Adipose tissue (tissue), 3 donors: ENCODE results near the gene PTPRD. TPM values are rescaled to one million over a fixed set of nuclear protein-coding genes. Genes with fewer than 3 reads are reported as not detected.

Experiments used
- H3K27ac ChIP-seq: one replicate; pipeline ENCODE4 v1.5.1; 2013; ENCODE audit warnings: low read depth, low read length
- WGBS, 3 donors: extraction: QIAGEN DNeasy Blood & Tissue Kit; methylation state at CpG; one replicate each; pipeline ENCODE4 v1.1.7; 2013; 5-methylcytosine and 5-hydroxymethylcytosine counted together
- polyA plus RNA-seq, 3 donors: library from polyadenylated mRNA; stranded (reverse); fragments of 200-250 nt; gene quantifications; one replicate each; pipeline ENCODE4 v1.2.3, GENCODE V29; 2013
- donor health status: healthy with polysubstance abuse.
- donor health status: Bipolar disorder and iron deficiency.
- donor health status: healthy.

PTPRD gene
- polyA plus RNA-seq, 3 donors, result 1.4 to 3.9 (median 2.1) TPM

GRCh38 chr9:8874482-8874881 is 1738.3 kb downstream of the PTPRD start:
- H3K27ac ChIP-seq, result no peak overlapping the region
- WGBS, 3 donors, result 70 to 85% (median 80%) methylated on average over 1 of the region's 1 CpG

- 47 to 68% (median 54%) methylated on average over 3 of the region's 3 CpGs for WGBS, 3 donors
- H3K27ac ChIP-seq, result no peak overlapping the region
Observed at GRCh38 chr9:8872802-8873201, 1740.0 kb downstream of the PTPRD start.

GRCh38 chr9:8871796-8872445 is 1740.9 kb downstream of the PTPRD start:
- H3K27ac ChIP-seq, result no peak overlapping the region
- WGBS, 3 donors, result 74 to 81% (median 78%) methylated on average over 3 of the region's 3 CpGs

GRCh38 chr9:8871396-8871795 is 1741.4 kb downstream of the PTPRD start:
- H3K27ac ChIP-seq, result no peak overlapping the region
- WGBS, 3 donors, result 59 to 74% (median 70%) methylated on average over 1 of the region's 1 CpG

GRCh38 chr9:8869812-8870211 is 1743.0 kb downstream of the PTPRD start:
- WGBS, 3 donors, result 83 to 88% (median 87%) methylated on average over 3 of the region's 3 CpGs
- H3K27ac ChIP-seq, result no peak overlapping the region

- no peak overlapping the region for H3K27ac ChIP-seq
- 73 to 92% (median 85%) methylated on average over 1 of the region's 1 CpG for WGBS, 3 donors
Observed at GRCh38 chr9:8868632-8869031, 1744.2 kb downstream of the PTPRD start.

- WGBS, 3 donors, result 89 to 98% (median 93%) methylated on average over 1 of the region's 1 CpG
- no peak overlapping the region for H3K27ac ChIP-seq
Observed at GRCh38 chr9:8867148-8867547, 1745.7 kb downstream of the PTPRD start.

DNA sequence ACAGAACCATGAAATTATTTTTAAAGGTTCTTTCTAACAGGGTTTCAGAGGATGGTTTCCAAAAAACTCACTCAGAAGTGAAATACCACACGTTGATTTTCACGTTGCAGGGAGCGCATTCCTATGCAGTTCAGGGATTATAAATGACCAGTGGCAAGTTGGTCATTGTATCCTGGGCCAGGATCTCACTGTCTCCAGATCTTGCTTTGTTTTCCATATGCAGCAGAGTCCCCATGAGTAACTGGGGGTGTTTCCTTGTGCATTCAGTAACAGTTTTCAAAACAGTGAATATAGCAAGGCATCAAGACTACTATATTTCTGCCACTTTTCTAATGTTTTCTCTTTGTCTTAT is 1748.3 kb downstream of the PTPRD start:
- 47 to 57% (median 49%) methylated on average over 3 of the region's 3 CpGs for WGBS, 3 donors
- no peak overlapping the region for H3K27ac ChIP-seq

DNA sequence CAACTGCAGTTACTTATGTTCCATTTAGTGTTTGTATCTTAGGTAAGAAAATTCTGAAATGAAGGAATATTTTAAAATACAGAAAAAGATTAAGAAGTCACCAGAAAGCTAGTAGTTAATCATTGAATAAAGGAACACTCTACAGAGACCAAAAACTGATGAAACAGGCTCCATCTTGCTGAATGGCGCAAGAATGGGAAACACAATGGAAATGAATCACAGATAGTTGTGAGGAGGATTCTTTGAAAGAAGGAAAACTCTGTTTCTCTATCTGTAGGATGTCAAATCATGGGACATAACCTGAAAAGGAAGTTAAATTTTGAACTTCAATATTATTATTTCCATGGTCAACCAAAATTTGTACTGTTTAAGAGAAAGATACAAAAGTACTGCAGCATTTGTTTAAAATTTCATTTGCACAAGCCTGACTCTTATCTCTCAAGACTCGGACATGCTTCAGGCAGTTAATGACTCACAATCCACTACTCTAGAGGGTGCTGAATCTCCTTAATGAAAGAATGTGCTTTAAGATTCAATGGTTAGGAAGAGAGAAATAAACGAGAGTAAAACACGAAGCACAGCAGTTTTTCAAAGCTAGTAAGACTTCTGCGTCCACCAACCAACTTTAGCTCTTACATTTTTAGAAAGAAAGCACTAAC is 1748.8 kb downstream of the PTPRD start:
- H3K27ac ChIP-seq, result no peak overlapping the region
- 64 to 67% (median 67%) methylated on average over 5 of the region's 5 CpGs for WGBS, 3 donors

DNA sequence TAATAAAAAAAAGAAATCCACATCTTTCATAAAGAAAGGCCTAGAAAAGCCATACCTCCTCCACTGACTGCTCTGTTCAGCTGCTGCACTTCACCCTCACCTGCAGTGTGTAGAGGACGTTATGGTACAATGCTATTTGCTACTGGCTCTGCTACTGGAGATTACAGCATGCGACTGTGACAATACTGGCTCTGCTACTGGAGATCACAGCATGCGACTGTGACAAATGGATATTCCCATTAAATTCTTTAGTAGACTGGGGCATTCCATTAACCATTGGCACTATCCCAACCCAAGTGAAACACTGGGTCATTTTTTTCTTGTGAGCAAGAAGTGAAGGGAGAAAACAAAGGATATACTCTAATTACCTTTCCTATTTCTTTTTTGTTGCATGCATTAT is 1749.7 kb downstream of the PTPRD start:
- no peak overlapping the region for H3K27ac ChIP-seq
- 48 to 91% (median 84%) methylated on average over 3 of the region's 3 CpGs for WGBS, 3 donors

GRCh38 chr9:8860925-8861324 is 1751.9 kb downstream of the PTPRD start:
- H3K27ac ChIP-seq, result no peak overlapping the region
- 27 to 41% (median 29%) methylated on average over 4 of the region's 4 CpGs for WGBS, 3 donors

GRCh38 chr9:8860086-8860485 is 1752.7 kb downstream of the PTPRD start:
- no peak overlapping the region for H3K27ac ChIP-seq

- WGBS, 3 donors, result 37 to 58% (median 49%) methylated on average over 3 of the region's 3 CpGs
- no peak overlapping the region for H3K27ac ChIP-seq
Observed at GRCh38 chr9:8859416-8859815, 1753.4 kb downstream of the PTPRD start.

GRCh38 chr9:8858596-8859161 is 1754.1 kb downstream of the PTPRD start:
- WGBS, 3 donors, result 25 to 32% (median 26%) methylated on average over 26 to 27 of the region's 27 CpGs
- no peak overlapping the region for H3K27ac ChIP-seq

DNA sequence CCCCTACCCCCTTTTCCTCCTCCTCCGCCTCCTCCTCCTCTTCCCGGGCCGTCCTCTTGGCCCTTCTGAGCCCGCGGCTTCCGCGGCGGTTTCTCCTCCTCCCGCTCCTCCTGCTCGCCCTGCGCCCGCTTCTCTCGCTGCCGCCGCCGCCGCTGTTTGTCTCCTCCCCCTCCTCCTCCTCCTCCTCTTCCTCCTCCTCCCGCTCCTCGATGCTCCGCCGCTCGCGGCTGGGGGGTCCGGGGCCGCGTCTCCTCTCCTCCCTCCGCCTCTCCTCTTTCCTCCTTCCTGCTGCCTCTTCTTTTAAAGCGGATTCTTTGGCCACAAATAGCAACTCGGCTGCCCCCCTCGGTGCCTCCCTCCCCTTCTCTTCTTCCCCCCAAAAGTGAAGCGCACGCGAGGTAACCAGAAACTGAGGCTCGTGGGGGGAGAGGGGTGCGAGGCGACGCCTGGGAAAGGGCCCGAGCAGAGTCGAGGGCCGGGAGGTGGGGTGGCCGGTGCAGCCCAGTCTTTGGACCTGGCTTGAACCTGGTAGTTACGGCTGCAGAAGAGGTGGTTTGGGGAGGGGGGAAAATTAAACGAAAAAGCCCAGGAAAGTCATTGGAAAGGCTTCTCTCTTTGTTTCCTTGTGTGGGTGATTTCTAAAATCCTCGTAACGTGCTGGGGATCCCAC is 1754.7 kb downstream of the PTPRD start:
- 1 to 2% (median 1%) methylated on average over 33 to 45 of the region's 45 CpGs for WGBS, 3 donors
- H3K27ac ChIP-seq, result no peak overlapping the region

- 1 to 2% (median 1%) methylated on average over 39 to 76 of the region's 76 CpGs for WGBS, 3 donors
- H3K27ac ChIP-seq, result no peak overlapping the region
Observed at GRCh38 chr9:8857068-8857925, 1755.5 kb downstream of the PTPRD start.

DNA sequence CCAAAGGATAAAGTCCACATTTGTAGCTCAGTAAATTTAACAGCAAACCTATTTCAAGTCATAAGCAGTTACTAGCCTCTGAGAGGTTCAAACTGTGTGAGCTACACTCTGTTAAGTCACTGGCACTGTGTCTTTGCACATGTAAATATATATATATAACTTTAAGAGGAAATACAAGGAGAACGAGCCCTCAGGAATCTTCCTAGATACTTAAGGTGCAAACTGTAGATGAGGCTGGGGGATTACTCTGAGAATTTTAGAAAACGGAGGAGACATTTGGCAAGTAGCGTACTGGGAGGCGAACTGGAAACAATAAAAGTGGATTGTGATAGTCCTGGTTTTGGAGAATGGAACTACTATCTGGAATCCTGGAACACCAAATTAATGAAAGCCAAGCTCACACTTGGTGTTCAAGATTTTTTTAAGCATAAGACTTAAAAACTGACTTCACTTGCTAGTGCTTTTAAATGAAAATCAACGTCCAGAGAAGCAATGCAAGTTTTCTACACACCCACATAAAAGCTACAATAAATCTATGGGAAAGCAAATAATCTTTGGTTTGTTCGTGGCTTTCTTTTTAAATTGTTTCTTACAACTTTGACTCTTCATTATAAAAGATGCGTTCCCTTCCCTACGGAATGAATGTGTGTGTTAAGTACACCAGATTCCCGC is 1756.3 kb downstream of the PTPRD start:
- no peak overlapping the region for H3K27ac ChIP-seq
- 17 to 28% (median 17%) methylated on average over 9 of the region's 9 CpGs for WGBS, 3 donors

DNA sequence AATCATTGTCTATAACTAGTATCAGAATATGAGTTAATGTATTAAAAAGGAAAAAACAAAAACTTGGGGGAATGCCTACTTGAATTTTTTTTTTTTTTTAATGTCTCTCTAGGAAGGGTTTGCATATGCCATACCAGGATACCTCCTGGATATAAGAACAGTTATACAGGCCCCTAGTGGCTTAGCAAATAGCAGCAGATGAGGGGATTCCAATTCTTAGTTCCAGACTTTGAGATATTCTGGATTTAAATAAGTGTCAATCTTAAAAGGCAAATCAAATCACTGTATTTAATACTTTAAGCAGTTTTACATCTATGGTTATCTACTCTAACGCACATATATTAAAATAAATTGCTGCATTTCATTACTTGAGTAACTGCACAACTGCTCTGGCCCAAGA is 1757.8 kb downstream of the PTPRD start:
- no peak overlapping the region for H3K27ac ChIP-seq
- 70 to 78% (median 75%) methylated on average over 1 of the region's 1 CpG for WGBS, 3 donors
